Measurements from ENCODE around the gene KLHDC8A.

The KLHDC8A gene

DNA sequence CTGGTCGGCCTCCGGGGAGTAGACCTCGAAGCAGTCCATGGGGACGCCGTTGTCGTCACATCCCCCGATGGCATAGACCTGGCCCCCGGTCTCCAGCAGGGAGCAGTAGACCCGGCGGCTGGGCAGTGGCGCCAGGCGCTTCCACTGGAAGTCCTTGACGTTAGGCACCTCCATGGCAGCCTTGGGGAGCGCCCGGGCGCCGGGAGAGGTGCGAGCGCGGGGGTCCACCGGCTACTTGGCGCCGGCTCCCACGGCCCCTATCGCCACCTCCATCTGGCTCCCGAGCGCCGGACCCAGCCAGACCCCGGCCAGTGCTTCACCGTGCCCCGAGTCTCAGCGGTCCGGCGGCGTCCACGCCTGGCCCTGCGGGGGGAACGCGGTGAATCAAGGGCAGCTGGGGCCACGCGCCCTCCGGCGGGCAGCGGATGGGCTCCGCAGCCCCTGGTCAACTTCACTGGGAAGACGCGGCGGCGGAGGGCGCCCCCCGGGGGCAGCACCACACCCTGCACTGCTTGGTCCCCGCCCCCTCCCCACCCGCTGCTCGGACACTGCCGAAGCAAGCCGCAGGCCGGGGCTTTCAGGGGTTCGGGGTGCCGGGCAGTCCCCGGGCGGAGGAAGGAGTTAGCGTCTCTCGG lies 13.2 kb downstream of the KLHDC8A start:
- DNase-seq: no peak

DNA sequence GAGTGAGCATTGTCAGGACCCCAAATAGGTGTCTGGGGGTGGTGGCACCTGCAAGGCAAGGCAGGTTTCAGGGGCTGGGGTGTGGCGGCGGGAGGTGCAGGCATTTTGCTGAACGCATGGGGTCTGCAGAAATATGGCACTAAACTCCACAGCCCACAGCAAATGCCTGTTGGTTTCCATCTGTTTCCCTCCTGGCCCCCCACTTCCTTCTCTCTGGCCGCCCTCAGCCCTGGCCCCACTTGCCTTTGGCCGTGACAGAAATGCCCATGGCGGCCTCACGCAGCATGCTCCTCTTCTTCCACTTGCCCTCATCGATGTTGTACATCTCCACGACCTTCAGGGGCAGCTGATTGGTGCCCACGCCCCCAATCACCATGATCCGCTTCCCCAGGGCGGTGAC lies 13.7 kb downstream of the KLHDC8A start:
- DNase-seq: no peak

DNA sequence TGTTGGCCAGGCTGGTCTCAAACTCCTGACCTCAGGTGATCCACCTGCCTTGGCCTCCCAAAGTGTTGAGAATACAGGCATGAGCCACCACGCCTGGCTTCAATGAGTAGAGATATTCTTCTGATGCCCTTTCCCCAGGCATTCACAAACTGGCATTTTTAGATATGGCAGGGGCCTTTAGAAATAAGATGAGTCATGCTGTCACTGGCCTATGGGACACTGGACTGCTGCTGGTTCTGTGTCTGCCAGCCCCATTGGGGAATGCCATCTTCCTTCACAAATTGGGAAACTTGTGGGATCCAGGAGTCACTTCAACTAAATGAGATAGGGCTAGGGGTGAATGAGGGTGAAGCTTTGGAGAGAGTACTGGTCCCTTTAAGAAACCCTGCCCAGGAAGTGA lies 16.0 kb downstream of the KLHDC8A start:
- DNase-seq: no peak

DNA sequence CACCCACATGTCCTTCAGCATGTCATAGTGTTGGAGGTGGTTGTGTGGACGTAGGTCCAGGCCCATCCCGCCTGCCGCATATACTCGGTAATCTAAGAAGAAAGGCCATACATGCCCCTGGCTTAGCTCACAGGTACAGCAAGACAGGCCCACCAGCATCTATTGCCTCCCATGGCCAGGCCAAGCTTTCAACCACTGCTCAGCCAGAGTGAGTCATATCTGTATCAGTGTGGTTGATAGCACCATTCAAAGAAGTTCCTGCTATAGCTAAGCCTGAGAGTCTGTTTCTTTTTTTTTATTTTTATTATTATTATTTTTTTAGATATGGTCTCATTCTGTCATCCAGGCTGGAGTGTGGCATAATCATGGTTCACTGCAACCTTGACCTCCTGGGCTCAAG lies 17.0 kb downstream of the KLHDC8A start:
- no peak for DNase-seq

DNA sequence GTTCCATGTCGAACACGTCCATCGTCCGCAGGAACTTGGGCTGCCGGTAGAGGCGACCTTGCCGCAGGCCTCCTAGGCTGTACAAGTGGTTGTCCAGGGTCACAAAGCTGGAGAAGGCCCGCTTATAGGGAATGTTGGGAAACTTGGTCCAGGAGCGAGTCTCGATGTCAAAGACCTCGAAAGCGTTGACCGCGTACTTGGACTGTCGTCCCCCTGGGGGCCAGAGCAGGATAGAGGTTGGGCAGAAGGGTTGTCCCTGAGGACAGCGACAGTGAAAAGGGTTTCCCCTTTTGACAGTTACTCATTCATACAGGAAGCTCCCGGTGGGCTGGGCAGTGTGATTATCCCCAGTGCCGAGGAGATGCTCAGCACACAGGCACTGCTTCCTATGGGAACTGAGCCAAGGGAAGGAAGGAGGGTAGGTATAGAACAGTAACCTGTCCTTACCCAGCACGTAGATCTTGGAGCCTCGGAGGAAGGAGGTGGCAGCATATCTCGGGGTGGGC lies 17.5 kb downstream of the KLHDC8A start:
- no peak for DNase-seq

DNA sequence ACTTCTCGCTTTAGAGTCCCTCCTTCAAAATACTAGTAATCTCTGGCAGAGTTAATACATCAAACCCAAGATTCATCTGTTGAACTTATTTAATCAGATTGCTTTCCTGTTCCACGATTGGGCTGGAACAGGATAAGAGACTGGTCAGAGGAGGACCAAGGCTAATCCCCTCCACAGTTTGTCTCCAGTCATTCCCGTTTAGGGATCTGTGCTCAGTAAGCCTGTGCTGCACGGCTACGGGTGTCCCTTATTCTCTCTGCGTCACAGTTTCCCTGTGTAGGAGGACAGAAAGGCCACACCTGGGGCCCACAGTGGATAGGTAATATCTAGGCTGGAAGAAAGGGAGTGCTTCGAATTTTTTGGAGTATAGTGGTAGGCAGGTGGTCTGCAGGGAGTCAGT lies 18.7 kb downstream of the KLHDC8A start:
- no peak for DNase-seq

DNA sequence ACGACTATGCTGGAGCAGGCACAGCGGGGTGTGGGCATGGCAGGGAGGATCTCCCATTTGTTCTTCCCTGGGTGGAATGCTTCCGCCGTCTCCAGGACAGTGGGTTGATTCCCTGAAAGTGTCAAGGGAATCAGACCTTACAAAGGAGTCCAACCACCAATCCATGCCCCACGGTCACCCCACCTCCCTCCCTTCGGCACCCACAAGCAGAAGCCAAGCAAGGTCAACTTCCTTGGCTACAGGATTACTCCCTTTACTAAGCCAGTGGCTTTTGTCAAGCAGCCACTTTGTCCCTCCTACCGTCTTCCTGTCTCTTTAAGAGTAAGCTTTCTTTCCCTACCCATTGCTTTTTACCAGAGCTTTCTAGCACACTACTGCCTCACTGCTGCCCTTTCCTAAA lies 19.2 kb downstream of the KLHDC8A start:
- DNase-seq: no peak

DNA sequence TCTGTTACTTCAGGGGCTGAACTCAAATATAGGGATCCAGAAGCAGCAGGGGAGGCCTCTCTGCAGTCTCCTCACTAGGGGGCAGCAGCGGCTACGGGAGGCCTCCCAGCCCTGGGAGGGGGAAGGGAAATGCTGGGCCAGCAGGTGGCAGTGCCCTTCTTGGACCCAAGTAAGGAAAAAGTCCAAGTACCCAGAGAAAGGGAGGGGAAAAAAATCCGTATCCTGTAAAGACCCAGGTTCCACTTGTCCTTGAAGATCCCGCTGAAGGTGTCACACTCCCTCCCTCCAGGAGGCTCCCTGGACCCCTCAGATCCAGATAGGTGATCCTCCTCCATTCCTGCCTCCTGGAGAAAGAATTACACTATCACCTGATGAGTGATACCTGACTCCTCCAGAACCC lies 21.0 kb downstream of the KLHDC8A start:
- no peak for DNase-seq

DNA sequence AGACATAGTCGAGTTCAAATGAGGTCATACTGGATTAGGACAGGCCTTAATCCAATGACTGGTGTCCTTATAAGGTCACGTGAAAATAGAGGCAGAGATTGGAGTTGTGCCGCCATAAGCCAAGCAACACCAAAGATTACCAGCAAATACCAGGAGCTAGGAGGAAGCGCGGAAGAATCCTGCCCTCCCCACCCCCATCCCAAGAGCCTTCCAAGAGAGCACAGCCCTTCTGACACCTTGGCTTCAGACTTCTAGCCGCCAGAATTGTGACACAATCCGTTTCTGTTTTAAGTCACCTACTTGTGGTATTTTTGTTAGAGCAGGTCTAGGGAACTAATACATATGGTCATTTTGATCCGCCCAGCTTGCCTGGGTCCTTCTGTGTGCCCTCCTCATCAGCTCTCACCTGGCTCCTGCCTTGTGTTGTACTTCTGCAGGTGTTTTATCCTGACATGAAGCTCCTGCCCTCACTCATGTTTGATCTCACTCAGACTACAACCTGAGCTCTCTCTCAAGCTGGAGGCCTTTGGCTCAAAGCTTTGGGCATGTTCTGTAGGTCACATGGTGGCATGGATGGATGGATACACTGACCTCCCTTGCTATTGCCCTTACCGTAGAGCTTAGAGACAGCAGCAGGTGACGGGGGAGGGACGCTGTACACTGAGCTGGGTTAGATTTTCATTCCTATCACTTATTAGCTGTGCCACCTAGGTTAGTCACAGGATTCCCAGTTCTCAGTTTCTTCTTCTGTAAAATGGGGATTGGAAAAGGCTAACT lies 24.5 kb downstream of the KLHDC8A start:
- DNase-seq: no peak

DNA sequence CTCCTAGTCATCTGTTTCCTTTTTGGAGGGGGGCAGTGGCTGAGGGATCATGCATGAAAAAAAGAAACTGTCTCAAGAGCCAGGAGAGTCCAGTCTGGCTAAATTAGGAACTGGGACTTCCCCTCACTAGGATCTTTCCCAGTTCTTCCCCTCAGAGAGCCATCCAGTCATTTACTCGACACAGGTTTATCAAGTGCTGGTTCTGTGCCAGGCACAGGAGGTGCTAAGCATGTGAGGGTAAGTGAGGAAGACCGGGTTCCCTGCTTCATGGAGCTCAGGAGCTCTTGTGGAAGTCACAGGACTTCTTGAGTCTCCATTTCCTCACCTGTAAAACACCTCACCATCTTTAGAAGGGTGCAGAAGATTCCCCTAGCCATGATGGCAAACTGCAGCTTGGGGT lies 26.6 kb downstream of the KLHDC8A start:
- no peak for DNase-seq

DNA sequence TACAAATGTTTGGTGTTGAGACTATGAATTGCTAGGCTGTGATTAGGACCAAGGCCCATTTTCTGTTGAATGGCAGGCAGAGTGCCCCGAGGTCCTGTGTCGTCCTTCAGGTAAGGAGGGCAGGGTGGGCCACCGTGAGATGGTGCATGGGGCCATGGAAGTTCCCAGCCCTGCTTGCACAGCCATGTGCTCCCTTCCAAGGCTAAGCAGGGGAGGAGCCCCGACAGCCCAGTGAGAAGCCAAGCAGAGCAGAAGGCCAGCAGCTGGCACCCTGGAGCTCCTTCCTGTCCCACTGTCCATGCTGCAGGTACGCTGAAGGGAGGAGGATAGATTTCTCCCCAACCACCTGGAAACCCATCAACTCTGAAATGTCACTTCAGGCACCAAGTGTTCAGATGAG lies 27.0 kb downstream of the KLHDC8A start:
- DNase-seq: no peak

DNA sequence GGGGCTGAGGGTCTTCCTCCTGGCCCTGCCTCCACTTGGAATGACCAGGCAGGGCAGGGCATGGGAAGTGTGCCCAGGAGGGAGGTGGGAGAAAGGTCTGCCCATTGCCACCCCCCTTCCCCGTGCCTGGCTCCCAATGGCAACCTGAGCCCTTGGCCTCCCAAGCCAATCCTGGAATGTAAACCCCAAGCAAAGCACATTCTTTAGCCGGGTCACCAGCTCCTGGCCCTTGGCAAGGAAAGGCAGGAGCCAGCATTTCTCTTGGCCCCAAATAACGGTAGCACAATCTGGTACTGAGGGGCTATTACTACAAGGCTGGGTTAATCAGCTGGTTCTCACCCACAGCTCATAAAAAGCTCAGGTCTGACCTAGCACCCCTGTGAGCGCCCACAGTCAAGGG lies 28.2 kb downstream of the KLHDC8A start:
- no peak for DNase-seq

DNA sequence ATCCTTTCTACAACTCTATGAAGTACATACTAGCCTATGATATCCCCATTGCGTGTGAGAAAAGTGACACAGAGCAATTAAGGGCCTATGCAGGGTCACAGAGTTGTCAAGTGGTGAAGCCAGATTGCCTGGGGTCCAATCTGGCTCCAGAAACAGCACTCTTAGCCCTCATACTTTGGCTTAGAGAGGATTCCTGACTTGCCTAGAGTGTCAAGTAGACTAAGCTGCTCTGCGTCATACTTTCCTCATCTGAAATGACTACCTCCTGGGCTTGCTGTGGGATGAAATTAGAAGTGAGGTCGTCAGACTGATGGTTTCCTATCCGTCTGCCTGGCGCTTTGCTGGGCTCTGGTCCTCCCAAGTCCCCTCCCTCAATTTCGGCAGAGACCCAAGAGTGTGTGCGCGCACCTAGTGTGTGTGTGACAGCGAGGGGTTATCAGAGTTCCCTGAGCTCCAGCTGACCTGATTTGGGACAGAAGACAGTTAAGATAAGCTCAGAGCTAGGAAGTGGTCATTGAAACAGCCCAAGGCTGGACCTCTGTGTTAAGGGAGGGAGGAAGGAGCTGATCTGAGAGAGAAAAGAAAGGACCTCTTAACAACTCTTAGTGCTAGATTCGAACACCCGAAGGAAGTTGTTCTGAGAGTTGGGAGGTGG lies 29.8 kb downstream of the KLHDC8A start:
- no peak for DNase-seq

DNA sequence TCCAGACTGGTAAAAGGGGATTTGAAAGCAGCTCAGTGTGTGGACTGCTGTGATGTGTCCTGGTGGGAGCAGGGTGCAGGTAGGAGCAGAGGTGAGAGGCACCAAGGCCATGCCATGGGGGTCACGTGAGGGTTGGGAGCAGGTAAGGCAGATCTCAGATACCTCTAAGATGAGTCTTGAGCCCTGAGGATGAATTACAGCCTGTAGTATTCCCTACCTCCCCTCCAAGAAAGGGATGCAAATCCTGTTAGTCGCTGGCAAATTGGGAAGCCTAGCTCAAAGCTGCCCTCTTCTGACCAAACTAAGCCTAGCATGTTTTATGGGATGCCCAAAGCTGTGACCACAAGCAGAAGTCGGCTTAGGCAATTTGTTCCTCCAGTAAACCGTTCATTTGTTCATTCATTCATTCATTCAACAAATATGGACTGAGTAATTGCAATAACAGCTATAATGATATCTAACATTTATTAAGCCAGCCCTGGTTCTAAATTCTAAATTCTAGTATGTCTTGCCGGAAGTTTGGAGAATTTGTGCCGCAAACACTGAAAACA lies 31.3 kb downstream of the KLHDC8A start:
- peak; percentile 12 for DNase-seq

DNA sequence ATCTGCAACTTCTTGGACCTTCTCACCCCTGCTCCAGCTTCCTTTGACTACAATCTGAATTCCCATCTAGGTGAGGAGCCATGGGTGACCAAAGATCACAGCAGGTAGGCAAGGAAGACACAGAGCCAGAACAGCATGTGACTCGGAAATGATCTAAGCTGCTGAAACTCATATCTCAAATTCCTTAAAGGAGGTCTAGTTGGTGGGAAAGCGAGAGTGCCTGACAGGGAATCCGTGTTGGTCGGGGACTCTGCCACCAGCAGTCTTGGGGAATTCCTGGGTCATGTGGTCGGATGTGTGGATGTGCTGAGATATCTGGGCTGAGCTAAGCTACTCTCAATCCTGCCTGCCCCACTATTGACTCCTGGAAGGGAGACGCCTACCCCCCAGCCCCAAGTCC lies 31.9 kb downstream of the KLHDC8A start:
- no peak for DNase-seq

DNA sequence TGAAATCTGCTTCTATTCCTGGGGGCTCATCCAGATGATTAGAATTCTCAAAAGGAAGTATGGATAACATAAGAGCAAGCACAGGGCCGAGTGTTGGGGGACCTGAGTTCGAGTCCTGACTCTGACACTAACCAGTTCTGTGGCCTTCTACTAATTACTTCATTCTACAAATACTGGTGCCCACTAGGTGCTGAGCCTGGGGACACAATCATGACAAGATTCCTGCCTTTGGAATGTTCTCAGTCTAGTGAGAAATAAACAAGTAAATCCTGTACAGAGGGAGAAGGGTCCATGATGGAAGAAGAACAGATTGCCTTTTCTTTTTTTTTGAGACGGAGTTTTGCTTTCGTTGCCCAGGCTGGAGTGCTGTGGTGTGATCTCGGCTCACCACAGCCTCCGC lies 32.9 kb downstream of the KLHDC8A start:
- no peak for DNase-seq

DNA sequence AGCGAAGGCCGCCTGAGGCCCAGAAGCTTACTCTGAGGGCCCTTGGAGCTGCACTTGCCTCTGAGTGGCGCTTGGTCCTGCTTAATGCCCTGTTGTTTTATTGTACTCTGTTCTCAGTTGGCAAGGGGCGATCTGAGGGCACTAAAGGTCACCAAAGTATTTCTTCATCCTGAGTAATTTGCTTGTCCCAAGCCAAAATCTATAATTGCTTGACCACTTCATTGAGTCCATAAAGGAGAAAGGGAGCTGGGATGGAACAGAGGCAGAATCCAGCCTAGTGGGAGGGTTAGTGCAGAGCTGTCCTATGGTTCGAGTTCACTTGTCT lies 34.8 kb downstream of the KLHDC8A start:
- no peak for DNase-seq

DNA sequence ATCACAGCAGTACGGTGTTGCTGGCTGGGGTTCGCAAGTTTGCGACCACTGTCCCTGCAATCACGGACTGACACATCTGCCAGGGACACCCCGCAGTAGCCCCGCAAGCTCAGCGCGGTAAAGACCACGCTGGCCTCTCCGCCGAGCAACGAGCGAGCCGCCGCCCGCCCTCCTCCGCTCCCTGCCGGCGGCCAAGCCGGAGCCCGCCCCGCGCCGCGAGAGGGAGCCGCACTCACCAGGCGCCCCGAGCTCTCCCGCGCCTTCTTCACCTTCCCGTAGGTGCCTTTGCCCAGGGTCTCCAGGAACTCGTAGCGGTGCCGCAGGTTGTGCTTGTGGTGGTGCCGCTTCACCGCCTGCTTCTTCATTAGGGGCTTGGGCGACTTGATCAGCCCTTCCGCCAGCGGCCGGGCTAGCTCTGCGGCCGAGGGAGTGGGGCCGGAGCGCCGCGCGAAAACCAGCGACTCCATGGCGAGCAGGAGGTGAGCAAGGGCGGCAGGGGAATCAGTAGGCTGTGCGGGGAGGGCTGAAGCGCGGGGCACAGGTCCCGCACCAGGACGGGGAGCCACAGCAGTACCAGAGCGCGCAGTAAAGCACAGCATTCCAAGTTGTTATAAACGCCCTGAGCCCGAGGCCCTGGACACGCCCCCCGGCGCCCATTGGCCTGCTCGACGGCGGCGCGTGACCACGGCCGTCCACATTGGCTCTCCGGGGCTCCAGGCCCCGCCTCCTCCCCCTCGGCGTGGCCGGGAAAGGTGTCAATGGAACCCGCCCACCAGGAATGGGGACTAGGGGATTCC lies 35.4 kb downstream of the KLHDC8A start, which contains the start of gene NUAK2:
TSS of gene NUAK2 (minus strand) at position 584 of the 797 bp plus-strand sequence. CDS start at position 467, 117 bp downstream.
- peak; percentile 62 for DNase-seq

DNA sequence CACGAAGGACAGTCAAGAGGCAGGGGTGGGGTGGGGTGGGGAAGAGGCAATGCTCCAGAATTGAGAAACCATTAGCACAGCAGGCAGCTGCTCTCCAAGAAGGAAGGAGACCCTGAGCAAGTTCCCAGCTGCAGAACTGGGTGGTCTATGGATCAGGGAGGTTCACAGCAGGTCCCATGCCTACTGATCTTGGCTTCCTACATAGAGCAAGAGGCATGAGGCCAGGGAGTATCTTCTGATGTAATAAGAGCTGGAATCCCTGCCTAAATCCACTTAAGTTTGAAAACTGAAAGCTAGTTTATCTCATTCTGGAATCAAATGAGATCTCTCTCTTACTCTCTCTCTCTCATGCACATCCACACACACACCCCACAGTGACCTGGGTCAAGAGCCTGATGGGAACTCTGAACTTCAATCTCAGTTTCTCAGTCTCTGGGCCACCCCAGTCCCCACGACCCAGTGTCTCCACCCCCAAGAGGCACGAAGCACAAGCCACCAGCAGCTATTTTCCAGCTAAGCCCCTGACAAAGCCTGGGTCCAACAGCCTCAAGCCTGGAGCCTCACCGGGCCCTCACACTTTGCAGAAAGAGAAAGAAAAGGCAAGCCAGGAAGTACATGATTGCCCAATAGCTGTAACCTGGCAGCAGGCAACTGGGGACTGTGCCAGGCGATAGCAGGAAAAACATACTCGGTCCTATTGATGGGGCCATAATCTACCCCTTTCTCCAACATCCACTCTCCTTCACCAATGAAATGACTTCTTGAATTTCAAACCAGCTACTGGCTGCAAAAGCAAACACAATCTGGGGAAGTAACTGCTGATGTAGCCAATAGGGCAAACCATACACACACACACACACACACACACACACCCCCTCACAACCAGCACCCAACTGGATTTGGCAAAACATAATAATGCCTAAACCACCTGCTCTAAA lies 37.4 kb downstream of the KLHDC8A start:
- DNase-seq: no peak

DNA sequence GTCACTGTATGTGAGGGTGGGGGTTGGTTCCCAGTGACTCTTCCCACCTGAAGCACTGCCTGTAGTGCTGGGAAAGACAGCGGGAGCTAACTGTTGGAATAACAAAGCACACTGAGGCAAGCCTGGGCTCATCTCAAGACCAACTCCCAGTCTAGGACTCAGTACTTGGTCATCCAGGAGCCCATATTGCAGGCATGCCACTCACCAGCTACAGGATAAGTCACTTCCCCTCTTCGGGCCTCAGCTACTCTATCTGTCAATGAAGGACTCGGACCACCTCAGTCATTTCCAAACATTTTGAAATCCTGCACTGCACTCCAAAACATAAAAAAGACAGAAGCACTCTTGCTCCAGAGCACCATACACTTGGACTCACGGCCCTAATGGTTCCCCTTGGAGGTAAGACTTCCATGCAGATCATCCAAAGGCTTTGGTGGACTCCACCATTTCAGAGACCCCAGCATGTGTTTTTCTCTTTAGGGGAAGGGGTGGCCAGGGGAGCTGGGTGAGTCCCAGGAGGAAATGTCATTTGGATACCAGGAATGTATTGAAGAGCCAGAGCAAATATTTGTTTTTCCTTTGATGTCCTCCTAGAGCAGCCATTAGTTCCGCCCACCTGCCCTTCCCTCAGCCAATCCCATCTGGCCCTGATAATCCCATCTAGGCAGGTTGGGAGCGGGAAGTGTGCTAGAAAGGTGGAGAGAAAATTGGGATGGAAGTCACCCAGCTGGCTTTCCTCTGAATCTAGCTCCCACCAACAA lies 38.3 kb downstream of the KLHDC8A start:
- DNase-seq: no peak

All from GOT3 (cell line).